SU-DHL-6 (cell line): ENCODE measurements around the gene PILRA.
"Not testable (repeated sequence)": the region's sequence is repeated elsewhere in the genome, so short reads cannot be mapped to it uniquely, and the experiment has no call there.

ENCODE experiments used
- H2AFZ ChIP-seq: fragments of 200-600 bp; sonication (generic); 2 replicates; pipeline ENCODE4 v1.6.1; 2014; ENCODE audit warnings: low read depth, mild to moderate bottlenecking, moderate library complexity, mixed read lengths, antibody characterized with exemption, low read length; ENCODE audit not compliant: severe bottlenecking
- H3F3A ChIP-seq: fragments of 200-600 bp; shearing (Covaris generic); 2 replicates; pipeline ENCODE4 v1.6.0; 2016; ENCODE audit warnings: antibody characterized with exemption, mild to moderate bottlenecking; ENCODE audit not compliant: insufficient read depth
- H3K27ac ChIP-seq: fragments of 200-600 bp; sonication (generic); 2 replicates; pipeline ENCODE4 v1.5.1; 2016; ENCODE audit warnings: low read depth, mild to moderate bottlenecking, low read length, moderate library complexity, mixed read lengths
- H3K27me3 ChIP-seq: fragments of 200-600 bp; sonication (generic), shearing (Covaris generic); 2 replicates; pipeline ENCODE4 v1.6.0; 2014; ENCODE audit warnings: mild to moderate bottlenecking, low read length
- H3K36me3 ChIP-seq: fragments of 200-600 bp; sonication (generic); 2 replicates; pipeline ENCODE4 v1.6.1; 2014; ENCODE audit warnings: mild to moderate bottlenecking, low read length, mixed read lengths
- H3K4me2 ChIP-seq: fragments of 300-600, 200-600 bp; shearing (Covaris generic), sonication (generic); 2 replicates; pipeline ENCODE4 v1.6.0; 2014; ENCODE audit warnings: low read length, low read depth, mild to moderate bottlenecking; ENCODE audit not compliant: poor library complexity, severe bottlenecking
- H3K4me3 ChIP-seq: fragments of 200-600 bp; sonication (generic); 2 replicates; pipeline ENCODE4 v1.5.1; 2014; ENCODE audit warnings: antibody characterized with exemption, low read length, mild to moderate bottlenecking, mixed read lengths; ENCODE audit not compliant: insufficient read depth, poor library complexity, severe bottlenecking
- H3K79me2 ChIP-seq: fragments of 200-600 bp; sonication (generic); 2 replicates; pipeline ENCODE4 v1.6.1; 2014; ENCODE audit warnings: mild to moderate bottlenecking, low read length, moderate library complexity; ENCODE audit not compliant: insufficient read depth
- H3K9ac ChIP-seq: fragments of 200-600 bp; sonication (generic); 2 replicates; pipeline ENCODE4 v1.7.0; 2014; ENCODE audit warnings: mild to moderate bottlenecking, low read length
- H3K9me2 ChIP-seq: fragments of 200-600 bp; sonication (generic); replicated peaks from 2 replicates; pipeline ENCODE4 v1.6.1; 2014; ENCODE audit warnings: low read length; ENCODE audit not compliant: insufficient read depth
- H3K9me3 ChIP-seq: fragments of 200-600 bp; sonication (generic); 2 replicates; pipeline ENCODE4 v1.6.1; 2014; ENCODE audit warnings: low read length, mixed read lengths; ENCODE audit not compliant: insufficient read depth
- H4K20me1 ChIP-seq: fragments of 200-600 bp; sonication (generic); 2 replicates; pipeline ENCODE4 v1.6.1; 2014; ENCODE audit warnings: low read depth, mild to moderate bottlenecking, antibody characterized with exemption, low read length, moderate library complexity, mixed read lengths
- EZH2phosphoT487 ChIP-seq: fragments of 200-600 bp; sonication (generic), shearing (Covaris generic); conservative IDR thresholded peaks from 2 replicates; pipeline ENCODE4 v1.6.1; 2018; ENCODE audit warnings: mild to moderate bottlenecking, antibody characterized with exemption, low read length, moderate library complexity, mixed read lengths
- TF ChIP-seq, protein P1 (sequence below): fragments of 200-600 bp; sonication (generic); IDR thresholded peaks from one replicate; pipeline ENCODE4 v1.5.1; 2017; ENCODE audit warnings: antibody characterized with exemption, mild to moderate bottlenecking, low read length, moderate library complexity; ENCODE audit not compliant: insufficient read depth, poor library complexity, severe bottlenecking

The PILRA gene

DNA sequence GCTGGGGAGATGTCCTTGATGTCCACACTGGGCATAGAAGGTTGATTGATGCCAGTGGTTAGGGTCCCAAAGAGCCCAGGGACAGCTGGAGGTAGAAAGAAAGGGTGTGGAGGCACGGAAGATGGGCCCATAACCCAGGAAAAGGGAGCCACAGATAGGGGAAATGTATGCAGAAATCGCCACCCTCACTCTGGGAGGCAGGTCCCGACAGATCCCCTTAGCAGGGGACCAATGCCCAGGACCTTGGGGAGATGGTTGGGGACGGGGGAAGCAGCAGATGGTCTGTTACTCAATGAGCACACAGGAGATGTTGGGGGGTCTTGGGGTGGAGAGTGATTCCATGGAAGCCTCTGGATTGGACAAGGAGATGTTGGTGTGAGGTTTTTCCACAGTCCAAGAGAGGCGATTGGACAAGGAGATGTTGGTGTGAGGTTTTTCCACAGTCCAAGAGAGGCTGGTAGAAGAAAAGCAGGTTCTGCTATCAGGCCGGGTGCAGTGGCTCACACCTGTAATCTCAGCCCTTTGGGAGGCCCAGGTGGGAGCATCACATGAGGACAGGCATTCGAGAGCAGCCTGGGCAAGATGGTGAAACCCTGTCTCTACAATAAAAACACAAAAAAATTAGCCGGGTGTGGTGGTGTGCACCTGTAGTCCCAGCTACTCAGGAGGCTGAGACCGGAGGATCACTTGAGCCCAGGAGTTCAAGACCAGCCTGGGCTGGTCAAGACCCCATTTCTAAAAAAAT, 70.0 kb downstream of the PILRA start:
- H4K20me1 ChIP-seq: no peaks in the 10 kb centered on the region
- no peaks in the 10 kb centered on the region for H3K79me2 ChIP-seq
- H3K9me3 ChIP-seq: no peaks in the 10 kb centered on the region
- no peaks in the 10 kb centered on the region for H3K9me2 ChIP-seq
- no peaks in the 10 kb centered on the region for H3K36me3 ChIP-seq
- H3K27me3 ChIP-seq: no peaks in the 10 kb centered on the region
- H3K27ac ChIP-seq: no peak overlapping the region
- H3K9ac ChIP-seq: no peak overlapping the region
- no peak overlapping the region for H2AFZ ChIP-seq
- no peak overlapping the region for H3K4me3 ChIP-seq
- TF ChIP-seq, protein P1, sequence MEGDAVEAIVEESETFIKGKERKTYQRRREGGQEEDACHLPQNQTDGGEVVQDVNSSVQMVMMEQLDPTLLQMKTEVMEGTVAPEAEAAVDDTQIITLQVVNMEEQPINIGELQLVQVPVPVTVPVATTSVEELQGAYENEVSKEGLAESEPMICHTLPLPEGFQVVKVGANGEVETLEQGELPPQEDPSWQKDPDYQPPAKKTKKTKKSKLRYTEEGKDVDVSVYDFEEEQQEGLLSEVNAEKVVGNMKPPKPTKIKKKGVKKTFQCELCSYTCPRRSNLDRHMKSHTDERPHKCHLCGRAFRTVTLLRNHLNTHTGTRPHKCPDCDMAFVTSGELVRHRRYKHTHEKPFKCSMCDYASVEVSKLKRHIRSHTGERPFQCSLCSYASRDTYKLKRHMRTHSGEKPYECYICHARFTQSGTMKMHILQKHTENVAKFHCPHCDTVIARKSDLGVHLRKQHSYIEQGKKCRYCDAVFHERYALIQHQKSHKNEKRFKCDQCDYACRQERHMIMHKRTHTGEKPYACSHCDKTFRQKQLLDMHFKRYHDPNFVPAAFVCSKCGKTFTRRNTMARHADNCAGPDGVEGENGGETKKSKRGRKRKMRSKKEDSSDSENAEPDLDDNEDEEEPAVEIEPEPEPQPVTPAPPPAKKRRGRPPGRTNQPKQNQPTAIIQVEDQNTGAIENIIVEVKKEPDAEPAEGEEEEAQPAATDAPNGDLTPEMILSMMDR: no peak
- TF ChIP-seq EZH2phosphoT487: no peak
- H3F3A ChIP-seq: 0 out of 2 replicates have a peak, but pooled peaks cover 2% of the 10 kb centered on the region
- H3K4me2 ChIP-seq: no peak overlapping the region

DNA sequence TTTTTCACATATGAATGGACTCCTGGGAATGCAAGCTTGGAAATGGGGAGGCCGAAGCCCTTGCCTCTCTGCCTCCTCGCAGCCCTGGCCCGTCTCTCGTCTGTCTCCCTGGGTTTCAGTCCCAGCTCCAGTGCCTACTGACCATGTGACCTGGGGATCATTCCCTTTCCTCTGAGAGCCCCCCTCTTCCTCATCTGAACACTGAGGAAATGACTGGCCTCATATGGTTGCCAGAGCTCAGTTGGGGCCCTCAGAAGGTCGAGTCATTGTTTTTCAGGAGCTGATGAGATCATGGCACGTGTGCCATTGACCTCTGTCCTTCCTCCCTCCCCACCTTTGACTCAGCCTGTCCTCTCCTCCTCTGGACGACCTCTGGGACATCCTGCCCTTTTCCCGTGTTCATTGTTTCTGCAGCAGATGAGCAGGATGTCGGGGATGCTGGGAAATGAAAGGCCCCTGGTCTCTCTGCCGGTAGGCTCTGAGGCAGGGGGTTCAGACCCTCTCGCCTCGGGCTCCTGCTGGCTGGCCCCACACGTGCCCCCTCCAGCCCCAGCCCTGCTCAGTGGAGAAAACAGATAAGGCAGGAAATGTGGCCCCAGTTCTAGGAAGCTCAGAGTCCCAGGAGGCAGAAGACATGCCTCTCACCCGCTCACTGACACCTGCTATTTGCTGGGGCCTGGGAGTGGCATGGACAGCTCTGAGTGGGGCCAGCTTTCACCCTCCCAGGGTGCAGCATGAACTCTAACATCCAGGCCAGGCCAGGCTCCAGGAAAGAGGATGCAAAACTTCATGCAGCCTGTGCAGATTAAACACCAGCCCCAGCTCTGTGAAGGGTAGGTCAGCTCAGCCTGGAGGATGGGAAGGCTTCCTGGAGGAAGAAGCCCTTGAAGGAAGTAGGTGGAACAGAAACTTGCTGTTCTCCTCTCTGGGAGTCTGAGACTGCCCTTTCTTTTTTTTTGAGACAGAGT, 71.3 kb downstream of the PILRA start:
- no peaks in the 10 kb centered on the region for H3K9me3 ChIP-seq
- no peaks in the 10 kb centered on the region for H3K36me3 ChIP-seq
- 0 out of 2 replicates have a peak, but pooled peaks cover 4% of the 10 kb centered on the region for H3F3A ChIP-seq
- no peaks in the 10 kb centered on the region for H3K9me2 ChIP-seq
- H3K27me3 ChIP-seq: no peaks in the 10 kb centered on the region
- H3K4me2 ChIP-seq: no peak overlapping the region
- no peak for TF ChIP-seq EZH2phosphoT487
- TF ChIP-seq, protein P1: no peak
- no peak overlapping the region for H2AFZ ChIP-seq
- no peak overlapping the region for H3K9ac ChIP-seq
- H3K79me2 ChIP-seq: no peaks in the 10 kb centered on the region
- H3K27ac ChIP-seq: no peak overlapping the region
- H4K20me1 ChIP-seq: no peaks in the 10 kb centered on the region
- H3K4me3 ChIP-seq: no peak overlapping the region

DNA sequence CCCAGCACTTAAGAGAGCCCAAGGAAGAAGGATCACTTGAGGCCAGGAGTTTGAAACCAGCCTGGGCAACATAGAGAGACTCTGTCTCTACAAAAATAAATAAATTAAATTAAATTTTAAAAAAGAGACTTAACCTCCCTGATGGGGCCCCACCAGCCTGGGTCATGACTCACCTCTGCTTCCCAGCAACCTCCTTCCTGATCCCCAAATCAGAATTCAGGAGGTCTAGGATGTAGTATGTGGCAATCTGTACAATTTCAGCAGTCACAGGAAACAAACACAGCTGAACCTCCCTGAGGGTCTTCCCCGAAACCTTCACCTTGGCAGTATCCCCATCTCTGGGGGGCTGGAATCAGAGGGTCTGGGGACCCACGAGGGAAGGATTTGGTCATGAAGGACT, 72.8 kb downstream of the PILRA start:
- no peaks in the 10 kb centered on the region for H3K79me2 ChIP-seq
- no peaks in the 10 kb centered on the region for H3K9me3 ChIP-seq
- no peak overlapping the region for H3K4me3 ChIP-seq
- H3K9me2 ChIP-seq: no peaks in the 10 kb centered on the region
- H2AFZ ChIP-seq: no peak overlapping the region
- H3F3A ChIP-seq: 0 out of 2 replicates have a peak, but pooled peaks cover 4% of the 10 kb centered on the region
- no peak overlapping the region for H3K27ac ChIP-seq
- H3K36me3 ChIP-seq: no peaks in the 10 kb centered on the region
- no peak overlapping the region for H3K9ac ChIP-seq
- TF ChIP-seq EZH2phosphoT487: no peak
- TF ChIP-seq, protein P1: no peak
- no peaks in the 10 kb centered on the region for H4K20me1 ChIP-seq
- no peak overlapping the region for H3K4me2 ChIP-seq
- no peaks in the 10 kb centered on the region for H3K27me3 ChIP-seq

DNA sequence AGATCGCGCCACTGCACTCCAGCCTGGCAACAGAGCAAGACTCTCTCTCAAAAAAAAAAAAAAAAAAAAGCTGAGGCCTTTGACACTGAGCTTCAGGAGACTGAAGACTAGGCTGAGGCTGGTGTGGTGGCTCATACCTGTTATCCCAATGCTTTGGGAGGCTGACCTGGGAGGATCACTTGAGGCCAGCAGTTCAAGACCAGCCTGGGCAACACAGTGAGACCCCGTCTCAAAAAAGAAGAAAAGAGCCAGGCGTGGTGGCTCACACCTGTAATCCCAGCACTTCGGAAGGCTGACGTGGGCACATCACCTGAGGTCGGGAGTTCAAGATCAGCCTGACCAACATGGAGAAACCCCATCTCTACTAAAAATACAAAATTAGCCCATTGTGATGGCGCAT, 74.1 kb downstream of the PILRA start:
- not testable (repeated sequence) for H3K9me2 ChIP-seq, H3K9me3 ChIP-seq, H2AFZ ChIP-seq, H3K27ac ChIP-seq, H3K36me3 ChIP-seq, H3K27me3 ChIP-seq, H3K79me2 ChIP-seq, H3K9ac ChIP-seq, H3F3A ChIP-seq, H3K4me2 ChIP-seq, H3K4me3 ChIP-seq, H4K20me1 ChIP-seq
